Activated CD4-positive, alpha-beta T cell treated with anti-CD3 and anti-CD28 coated beads for 36 hours (primary cell): ENCODE results near the gene ASMT. TPM values are rescaled to one million over a fixed set of nuclear protein-coding genes. Genes with fewer than 3 reads are reported as not detected.
"Not testable (repeated sequence)": the region's sequence is repeated elsewhere in the genome, so short reads cannot be mapped to it uniquely, and the experiment has no call there.

Source experiments
- ATAC-seq: fragments of 200-7000 bp; cut with Tn5 transposase; one replicate; pipeline ENCODE4 v1.10.0; 2021; ENCODE audit warnings: mild to moderate bottlenecking, moderate library complexity
- CTCF ChIA-PET: fragments of 350-600 bp; sonication (Branson Sonifier 250); formaldehyde crosslinking; loops from one replicate; lab custom pipeline; 2021; ENCODE audit warnings: antibody characterized with exemption; lab: Charles Lee
- POLR2A ChIA-PET: fragments of 350-600 bp; sonication (Branson Sonifier 250); formaldehyde crosslinking; loops from one replicate; lab custom pipeline; 2021; ENCODE audit warnings: antibody characterized with exemption, inconsistent platforms; lab: Charles Lee
- DNase-seq: peaks from one replicate; pipeline ENCODE4 v3.0.0-alpha.2; 2020
- H3K27ac Mint-ChIP-seq: one replicate; pipeline ENCODE4 v1.8.0; 2021; ENCODE audit warnings: mixed read lengths
- H3K27me3 Mint-ChIP-seq: one replicate; pipeline ENCODE4 v1.8.0; 2021; ENCODE audit warnings: mixed read lengths
- H3K36me3 Mint-ChIP-seq: one replicate; pipeline ENCODE4 v1.8.0; 2021; ENCODE audit warnings: low read depth, mixed read lengths
- H3K4me1 Mint-ChIP-seq: one replicate; pipeline ENCODE4 v1.8.0; 2021; ENCODE audit warnings: mixed read lengths
- H3K4me3 Mint-ChIP-seq: one replicate; pipeline ENCODE4 v1.8.0; 2021; ENCODE audit warnings: mild to moderate bottlenecking, moderate library complexity, mixed read lengths
- H3K9me3 Mint-ChIP-seq: one replicate; pipeline ENCODE4 v1.8.0; 2021; ENCODE audit warnings: low read depth, mixed read lengths
- intact Hi-C, 2 experiments: fragments of 100-400 bp; cut with DNase I in 1 of 2; cut with micrococcal nuclease in 1 of 2; formaldehyde crosslinking; loops; one replicate each; pipeline versions ENCODE4 v1.14.2 to v1.15.1; 2022 to 2024; cut with DNase I, micrococcal nuclease
- total RNA-seq, 2 experiments: library from RNA; stranded (reverse); gene quantifications; one replicate each; pipeline ENCODE4 v1.2.3, GENCODE V29; 2021

ASMT gene, protein sequence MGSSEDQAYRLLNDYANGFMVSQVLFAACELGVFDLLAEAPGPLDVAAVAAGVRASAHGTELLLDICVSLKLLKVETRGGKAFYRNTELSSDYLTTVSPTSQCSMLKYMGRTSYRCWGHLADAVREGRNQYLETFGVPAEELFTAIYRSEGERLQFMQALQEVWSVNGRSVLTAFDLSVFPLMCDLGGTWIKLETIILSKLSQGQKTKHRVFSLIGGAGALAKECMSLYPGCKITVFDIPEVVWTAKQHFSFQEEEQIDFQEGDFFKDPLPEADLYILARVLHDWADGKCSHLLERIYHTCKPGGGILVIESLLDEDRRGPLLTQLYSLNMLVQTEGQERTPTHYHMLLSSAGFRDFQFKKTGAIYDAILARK
- total RNA-seq, result under 1 TPM; 0.51 to 0.82 TPM

GRCh38 chrX:1614927-1615326 lies at the start of gene ASMT:
Gene ASMT, plus strand, starts transcription at chrX:1615059. Its CDS starts 141 bp downstream, at chrX:1615200.
- H3K4me1 Mint-ChIP-seq, result no peaks in the 10 kb centered on the region

DNA sequence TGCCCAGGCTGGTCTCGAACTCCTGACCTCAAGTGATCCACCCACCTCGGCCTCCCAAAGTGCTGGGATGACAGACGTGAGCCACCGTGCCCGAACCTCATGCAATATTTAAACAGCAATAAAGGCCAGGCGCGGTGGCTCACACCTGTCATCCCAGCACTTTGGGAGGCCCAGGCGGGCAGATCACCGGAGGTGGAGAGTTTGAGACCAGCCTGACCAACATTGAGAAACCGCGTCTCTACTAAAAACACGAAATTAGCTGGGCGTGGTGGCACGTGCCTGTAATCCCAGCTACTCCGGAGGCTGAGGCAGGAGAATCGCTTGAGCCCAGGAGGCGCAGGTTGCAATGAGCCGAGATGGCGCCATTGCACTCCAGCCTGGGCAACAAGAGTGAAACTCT lies 40.7 kb upstream of the ASMT start:
- not testable (repeated sequence) for H3K36me3 Mint-ChIP-seq

More at GRCh38 chrX:1614927-1615326, at the start of gene ASMT:
- ATAC-seq (no peak), DNase-seq (no peak)
- Mint-ChIP-seq H3K4me3 (no peak within 1 kb of the TSS), H3K27me3 (no peaks in the 10 kb centered on the region), H3K27ac (no peak within 1 kb of the TSS), H3K36me3 (no peaks in the 10 kb centered on the region), H3K9me3 (no peaks in the 10 kb centered on the region)
- ChIA-PET POLR2A (no interaction called here), CTCF (no interaction called here)
- intact Hi-C loops, result no loop called here

GRCh38 chrX:1576201-1576992 lies 38.5 kb upstream of the ASMT start:
- Mint-ChIP-seq H3K4me3 (no peak overlapping the region), H3K4me1 (peaks cover 12% of the 10 kb centered on the region), H3K9me3 (no peaks in the 10 kb centered on the region), H3K27me3 (no peaks in the 10 kb centered on the region), H3K36me3 (no peaks in the 10 kb centered on the region), H3K27ac (no peak overlapping the region)
- ATAC-seq (peak; percentile 31), DNase-seq (no peak)
- intact Hi-C loops, result loop anchor here in 1 of 2 experiments (5.0 kb wide), 1 partner anchor 329 kb away; no protein-coding TSS in a partner anchor
- CTCF ChIA-PET, result no interaction called here
- POLR2A ChIA-PET, result no interaction called here

More for the DNA sequence above, 40.7 kb upstream of the ASMT start:
- H3K4me1 Mint-ChIP-seq, result peaks cover 26% of the 10 kb centered on the region
- CTCF ChIA-PET, H3K9me3 Mint-ChIP-seq, ATAC-seq, H3K4me3 Mint-ChIP-seq, DNase-seq, H3K27ac Mint-ChIP-seq, POLR2A ChIA-PET, intact Hi-C loops, H3K27me3 Mint-ChIP-seq: not testable (repeated sequence)

- H3K9me3 Mint-ChIP-seq, result no peaks in the 10 kb centered on the region
- H3K36me3 Mint-ChIP-seq, result no peaks in the 10 kb centered on the region
- DNase-seq (no peak), ATAC-seq (no peak)
- ChIA-PET CTCF (no interaction called here), POLR2A (no interaction called here)
- no peaks in the 10 kb centered on the region for H3K27me3 Mint-ChIP-seq
- intact Hi-C loops, result loop anchor here in 1 of 2 experiments (5.0 kb wide), 1 partner anchor 331 kb away; no protein-coding TSS in a partner anchor
- H3K27ac Mint-ChIP-seq, result no peak overlapping the region
- no peak overlapping the region for H3K4me3 Mint-ChIP-seq
- peaks cover 7% of the 10 kb centered on the region for H3K4me1 Mint-ChIP-seq
Observed at GRCh38 chrX:1577845-1578244, 37.0 kb upstream of the ASMT start.

DNA sequence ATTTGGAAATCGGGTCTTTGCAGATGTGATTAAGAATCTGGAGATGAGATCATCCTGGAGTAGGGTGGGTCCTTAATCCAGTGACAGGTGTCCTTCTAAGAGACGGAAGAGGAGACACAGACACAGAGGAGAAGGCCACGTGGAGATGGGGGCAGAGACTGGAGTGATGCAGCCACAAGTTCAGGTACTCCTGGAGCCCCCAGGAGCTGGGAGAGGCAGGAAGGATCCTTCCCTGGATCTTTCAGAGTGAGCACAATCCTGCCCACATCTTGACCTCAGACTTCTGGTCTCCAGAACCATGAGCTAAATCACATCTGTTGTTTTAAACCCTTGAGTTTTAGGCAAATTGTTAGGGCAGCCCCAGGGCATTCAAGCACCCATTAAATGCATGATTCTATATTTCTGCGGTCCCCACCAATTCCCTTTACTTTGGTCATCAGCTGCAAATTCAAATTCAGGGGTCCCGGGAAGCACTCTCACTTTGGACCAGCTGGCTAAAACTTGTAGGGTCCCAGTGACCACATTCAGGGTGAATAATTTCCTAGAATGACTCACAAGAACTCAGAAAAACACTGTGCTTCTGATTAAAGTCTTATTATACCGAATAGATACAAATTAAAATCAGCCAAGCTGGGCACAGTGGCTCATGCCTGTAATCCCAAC lies 36.2 kb upstream of the ASMT start:
- no peak for DNase-seq
- Mint-ChIP-seq H3K4me3 (no peak overlapping the region), H3K9me3 (no peaks in the 10 kb centered on the region), H3K36me3 (no peaks in the 10 kb centered on the region), H3K4me1 (peaks cover 15% of the 10 kb centered on the region), H3K27me3 (no peaks in the 10 kb centered on the region), H3K27ac (peak overlapping the region; percentile 42)
- ATAC-seq, result no peak
- intact Hi-C loops, result loop anchor here (1.0 to 5.0 kb wide), 2 partner anchors 19 to 331 kb away; no protein-coding TSS in a partner anchor
- POLR2A ChIA-PET, result no interaction called here
- CTCF ChIA-PET, result no interaction called here

GRCh38 chrX:1581132-1581531 lies 33.7 kb upstream of the ASMT start:
- no peak overlapping the region for H3K27ac Mint-ChIP-seq
- no peaks in the 10 kb centered on the region for H3K36me3 Mint-ChIP-seq
- H3K4me1 Mint-ChIP-seq, result peaks cover 19% of the 10 kb centered on the region
- peak; percentile 90 for DNase-seq
- peak; percentile 78 for ATAC-seq
- CTCF ChIA-PET, result no interaction called here
- no peaks in the 10 kb centered on the region for H3K9me3 Mint-ChIP-seq
- POLR2A ChIA-PET, result no interaction called here
- no peaks in the 10 kb centered on the region for H3K27me3 Mint-ChIP-seq
- H3K4me3 Mint-ChIP-seq, result no peak overlapping the region
- intact Hi-C loops, result loop anchor here (1.0 to 5.0 kb wide), 4 partner anchors 44 to 259 kb away; partner anchors contain the start of gene P2RY8 (in 1 of the 2)

DNA sequence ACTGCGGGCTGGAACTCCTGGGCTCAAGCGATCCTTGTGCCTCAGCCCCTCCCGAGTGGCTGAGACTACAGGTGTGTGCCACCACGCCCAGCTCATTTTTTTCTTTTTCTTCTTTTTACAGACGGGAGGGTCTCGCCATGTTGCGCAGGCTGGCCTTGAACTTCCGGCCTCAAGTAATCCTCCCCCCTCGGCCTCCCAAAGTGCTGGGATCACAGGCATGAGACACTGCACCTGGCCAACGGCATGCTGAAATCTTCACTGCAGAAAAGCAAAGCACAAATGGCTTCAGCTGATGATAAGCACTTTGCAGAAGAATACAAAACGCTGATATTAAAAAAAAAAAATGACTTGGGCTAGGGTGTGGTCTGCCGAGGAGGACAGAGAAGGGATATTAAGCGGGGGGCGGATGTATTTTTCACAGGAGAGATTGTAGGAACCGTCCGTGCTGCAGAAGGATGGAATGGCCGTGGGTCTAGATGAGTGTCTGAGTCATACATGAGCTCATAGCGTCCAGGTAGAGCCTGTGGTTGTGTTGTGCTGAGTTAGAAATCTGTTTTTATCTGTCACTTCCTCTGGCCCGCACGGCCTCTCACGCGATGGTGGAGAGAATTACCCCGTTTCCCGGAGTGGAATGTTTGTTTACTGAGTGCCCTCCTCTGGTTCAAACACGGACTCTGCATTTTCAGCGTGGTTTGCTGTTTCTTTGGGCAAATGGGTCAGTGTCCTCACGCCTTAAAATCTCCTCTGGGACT lies 32.0 kb upstream of the ASMT start:
- Mint-ChIP-seq H3K27ac (peak overlapping the region; percentile 81), H3K27me3 (no peaks in the 10 kb centered on the region), H3K9me3 (no peaks in the 10 kb centered on the region), H3K4me1 (peaks cover 21% of the 10 kb centered on the region), H3K36me3 (no peaks in the 10 kb centered on the region), H3K4me3 (peak overlapping the region; percentile 15)
- CTCF ChIA-PET, result no interaction called here
- ATAC-seq (peak; percentile 76), DNase-seq (peak; percentile 75)
- POLR2A ChIA-PET, result no interaction called here
- intact Hi-C loops, result loop anchor here (1.0 to 5.0 kb wide), 4 partner anchors 46 to 261 kb away; partner anchors contain the start of gene P2RY8 (in 1 of the 2)

- H3K27me3 Mint-ChIP-seq, result no peaks in the 10 kb centered on the region
- H3K36me3 Mint-ChIP-seq, result no peaks in the 10 kb centered on the region
- POLR2A ChIA-PET, result no interaction called here
- ATAC-seq, result no peak
- no peaks in the 10 kb centered on the region for H3K9me3 Mint-ChIP-seq
- no peak for DNase-seq
- CTCF ChIA-PET, result no interaction called here
- H3K4me3 Mint-ChIP-seq, result no peak overlapping the region
- peaks cover 21% of the 10 kb centered on the region for H3K4me1 Mint-ChIP-seq
- intact Hi-C loops, result loop anchor here in 1 of 2 experiments (5.0 kb wide), 1 partner anchor 262 kb away; no protein-coding TSS in a partner anchor
- H3K27ac Mint-ChIP-seq, result no peak overlapping the region
Observed at GRCh38 chrX:1584237-1585011, 30.4 kb upstream of the ASMT start.

DNA sequence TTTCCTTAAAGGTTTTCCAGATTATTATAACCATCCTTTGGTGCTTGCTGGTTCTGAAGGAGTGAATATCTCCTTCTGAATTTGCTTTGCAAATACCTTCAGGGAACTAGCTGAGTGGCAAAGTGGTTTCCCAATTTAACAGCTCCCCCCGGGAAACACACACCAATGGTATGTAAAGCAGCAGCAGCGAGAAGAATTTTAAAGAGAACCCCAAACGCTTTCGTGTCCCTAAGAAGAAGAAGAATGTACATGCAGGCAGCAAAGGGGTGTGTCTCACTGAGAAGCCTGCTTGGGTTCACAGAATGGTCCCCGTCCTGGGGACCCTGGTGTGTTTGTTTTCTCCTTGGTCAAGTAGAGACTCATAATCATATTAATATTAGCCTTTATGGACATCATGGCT lies 27.7 kb upstream of the ASMT start:
- intact Hi-C loops, result no loop called here
- ATAC-seq (no peak), DNase-seq (no peak)
- H3K4me3 Mint-ChIP-seq, result no peak overlapping the region
- CTCF ChIA-PET, result no interaction called here
- no peaks in the 10 kb centered on the region for H3K9me3 Mint-ChIP-seq
- no peaks in the 10 kb centered on the region for H3K36me3 Mint-ChIP-seq
- POLR2A ChIA-PET, result no interaction called here
- peak overlapping the region; percentile 19 for H3K27ac Mint-ChIP-seq
- peaks cover 16% of the 10 kb centered on the region for H3K4me1 Mint-ChIP-seq
- no peaks in the 10 kb centered on the region for H3K27me3 Mint-ChIP-seq

DNA sequence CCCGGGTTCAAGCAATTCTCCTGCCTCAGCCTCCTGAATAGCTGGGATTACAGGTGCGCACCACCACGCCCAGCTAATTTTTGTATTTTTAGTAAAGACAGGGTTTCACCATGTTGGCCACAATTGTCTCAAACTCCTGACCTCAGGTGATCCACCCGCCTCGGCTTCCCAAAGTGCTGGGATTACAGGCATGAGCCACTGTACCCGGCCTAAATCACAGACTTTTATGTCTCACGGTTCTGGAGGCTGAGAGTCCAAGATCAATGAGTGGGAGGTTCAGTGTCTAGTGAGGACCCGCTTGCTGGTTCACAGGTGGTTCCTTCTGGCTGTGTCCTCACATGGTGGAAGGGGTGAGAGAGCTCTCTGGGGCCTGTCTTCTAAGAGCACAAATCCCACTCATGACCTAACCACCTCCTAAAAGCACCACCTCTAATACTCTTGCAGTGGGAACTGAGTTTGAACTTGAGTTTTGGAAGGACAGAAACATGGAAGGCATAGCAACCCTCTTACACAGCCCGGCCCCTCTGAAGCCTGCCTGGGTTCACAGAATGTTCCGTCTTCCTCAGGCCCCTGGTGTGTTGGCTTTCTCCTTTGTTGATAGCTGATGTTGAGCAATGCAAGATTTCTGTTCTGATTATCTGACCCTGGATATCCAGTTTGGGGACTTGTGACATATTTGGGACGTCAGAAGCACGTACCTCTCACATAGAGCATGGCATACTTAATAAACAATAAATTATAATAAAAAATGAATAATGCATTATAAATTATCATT lies 25.3 kb upstream of the ASMT start:
- DNase-seq, result no peak
- ChIA-PET POLR2A (no interaction called here), CTCF (no interaction called here)
- peaks cover 20% of the 10 kb centered on the region for H3K4me1 Mint-ChIP-seq
- ATAC-seq, result no peak
- H3K27ac Mint-ChIP-seq, result peak overlapping the region; percentile 30
- H3K4me3 Mint-ChIP-seq, result no peak overlapping the region
- peaks cover 19% of the 10 kb centered on the region for H3K36me3 Mint-ChIP-seq
- no peaks in the 10 kb centered on the region for H3K27me3 Mint-ChIP-seq
- intact Hi-C loops, result loop anchor here (2.0 to 5.0 kb wide), 3 partner anchors 53 to 127 kb away; partner anchors contain the start of gene P2RY8 (in 1 of the 2)
- no peaks in the 10 kb centered on the region for H3K9me3 Mint-ChIP-seq
